Mucosa of descending colon (tissue), 3 donors: Measurements from ENCODE around the gene PKP1. TPM values are rescaled to one million over a fixed set of nuclear protein-coding genes. Genes with fewer than 3 reads are reported as not detected.

Experiments
- ATAC-seq: fragments of 200-7000 bp; cut with Tn5 transposase; one replicate; pipeline ENCODE4 v1.9.1; 2020; ENCODE audit warnings: mild to moderate bottlenecking, moderate library complexity
- DNase-seq, 3 donors: peaks; one replicate each; pipeline ENCODE4 v3.0.0-alpha.2; 2020
- H3K36me3 ChIP-seq: fragments of 200-600 bp; one replicate; pipeline ENCODE4 v1.8.0; 2021; ENCODE audit warnings: low read depth, mild to moderate bottlenecking
- H3K4me1 ChIP-seq: fragments of 200-600 bp; one replicate; pipeline ENCODE4 v1.8.0; 2021; ENCODE audit warnings: low read depth, mild to moderate bottlenecking
- H3K4me3 ChIP-seq: fragments of 200-600 bp; one replicate; pipeline ENCODE4 v1.8.0; 2021; ENCODE audit warnings: mild to moderate bottlenecking
- H3K9me3 ChIP-seq: fragments of 200-600 bp; one replicate; pipeline ENCODE4 v1.8.0; 2021; ENCODE audit warnings: mild to moderate bottlenecking
- CTCF ChIP-seq: fragments of 200-600 bp; IDR thresholded peaks from one replicate; pipeline ENCODE4 v1.8.0; 2022; ENCODE audit warnings: antibody characterized with exemption, mild to moderate bottlenecking
- intact Hi-C, 2 donors: fragments of 100-400 bp; cut with DNase I in 1 of 2; cut with micrococcal nuclease in 1 of 2; formaldehyde crosslinking; loops; one replicate each; pipeline versions ENCODE4 v1.11.0 to v1.11.1; 2022; cut with DNase I, micrococcal nuclease
- total RNA-seq, 3 donors: library from RNA; stranded (reverse); fragmentation: NEBNext Ultra II Directional in 2 of 3; extraction: Animal tissue kit (Norgen Biotek cat#: 25700) in 2 of 3; gene quantifications; one replicate each; pipeline versions ENCODE4 v1.2.1 to v1.2.4, GENCODE V29; 2021 to 2023
- donor health status: DM: no; HTN: no; CAD: no; lungs with moderate emphysema.
- donor health status: DM: no; HTN: no; CAD: no.
- donor health status: DM: no; HTN: yes; CAD: no.

Gene PKP1
- total RNA-seq, 3 donors from 2014 or later: 0.27 to 0.41 TPM; not detected in 1

GRCh38 chr1:201370500-201370899, 87.2 kb downstream of the PKP1 start:
- no peak for TF ChIP-seq CTCF
- Histone ChIP-seq H3K9me3 (no peaks in the 10 kb centered on the region), H3K4me1 (no peaks in the 10 kb centered on the region), H3K4me3 (no peak overlapping the region), H3K36me3 (no peaks in the 10 kb centered on the region)
- DNase-seq (no peak), ATAC-seq (no peak)
- intact Hi-C loops: no loop called here

GRCh38 chr1:201371276-201371675, 88.0 kb downstream of the PKP1 start:
- Histone ChIP-seq H3K4me3 (no peak overlapping the region), H3K4me1 (no peaks in the 10 kb centered on the region), H3K9me3 (no peaks in the 10 kb centered on the region), H3K36me3 (no peaks in the 10 kb centered on the region)
- intact Hi-C loops: no loop called here
- DNase-seq: no peak
- no peak for TF ChIP-seq CTCF
- ATAC-seq: no peak

GRCh38 chr1:201371792-201372191, 88.5 kb downstream of the PKP1 start:
- Histone ChIP-seq H3K36me3 (no peaks in the 10 kb centered on the region), H3K4me1 (no peaks in the 10 kb centered on the region), H3K9me3 (no peaks in the 10 kb centered on the region), H3K4me3 (no peak overlapping the region)
- DNase-seq (no peak), ATAC-seq (no peak)
- no peak for TF ChIP-seq CTCF
- intact Hi-C loops: no loop called here

- Histone ChIP-seq H3K9me3 (no peaks in the 10 kb centered on the region), H3K36me3 (no peaks in the 10 kb centered on the region), H3K4me1 (no peaks in the 10 kb centered on the region), H3K4me3 (no peak overlapping the region)
- DNase-seq: no peak
- no peak for TF ChIP-seq CTCF
- intact Hi-C loops: no loop called here
- no peak for ATAC-seq
Measured at GRCh38 chr1:201374364-201374763, 91.1 kb downstream of the PKP1 start.

GRCh38 chr1:201375169-201375568, 91.9 kb downstream of the PKP1 start:
- Histone ChIP-seq H3K4me3 (no peak overlapping the region), H3K4me1 (no peaks in the 10 kb centered on the region), H3K9me3 (no peaks in the 10 kb centered on the region), H3K36me3 (no peaks in the 10 kb centered on the region)
- ATAC-seq (no peak), DNase-seq (no peak)
- no peak for TF ChIP-seq CTCF
- intact Hi-C loops: no loop called here

GRCh38 chr1:201376107-201376463, 92.8 kb downstream of the PKP1 start:
- intact Hi-C loops: no loop called here
- ATAC-seq (no peak), DNase-seq (no peak)

More at GRCh38 chr1:201376107-201376463, 92.8 kb downstream of the PKP1 start:
- H3K36me3 ChIP-seq: no peaks in the 10 kb centered on the region
- H3K4me3 ChIP-seq: no peak overlapping the region
- no peaks in the 10 kb centered on the region for H3K9me3 ChIP-seq
- H3K4me1 ChIP-seq: no peaks in the 10 kb centered on the region
- TF ChIP-seq CTCF: no peak
